T-helper 1 cell treated with Interleukin-12 subunit alpha and Interleukin-12 subunit beta and Interleukin-4 antibody, amounts not matched to agents 30 μg/mL and 1 μg/mL, for 36 hours (primary cell): ENCODE results near the gene COPRS.

Experiments
- H3K27ac Mint-ChIP-seq: one replicate; pipeline ENCODE4 v1.8.0; 2021; ENCODE audit warnings: mild to moderate bottlenecking, mixed read lengths
- H3K27me3 Mint-ChIP-seq: one replicate; pipeline ENCODE4 v1.8.0; 2021; ENCODE audit warnings: low read depth, mixed read lengths
- H3K36me3 Mint-ChIP-seq: one replicate; pipeline ENCODE4 v1.8.0; 2021; ENCODE audit warnings: low read depth, mixed read lengths
- H3K4me1 Mint-ChIP-seq: one replicate; pipeline ENCODE4 v1.8.0; 2021; ENCODE audit warnings: low read depth, mixed read lengths
- H3K4me3 Mint-ChIP-seq: one replicate; pipeline ENCODE4 v1.8.0; 2021; ENCODE audit warnings: mild to moderate bottlenecking, moderate library complexity, mixed read lengths
- H3K9me3 Mint-ChIP-seq: one replicate; pipeline ENCODE4 v1.8.0; 2021; ENCODE audit warnings: mixed read lengths

Gene COPRS

GRCh38 chr17:31806921-31807320, 52.1 kb downstream of the COPRS start:
- H3K4me3 Mint-ChIP-seq, result no peak overlapping the region
- no peaks in the 10 kb centered on the region for H3K4me1 Mint-ChIP-seq
- H3K27ac Mint-ChIP-seq, result no peak overlapping the region
- H3K9me3 Mint-ChIP-seq, result no peaks in the 10 kb centered on the region
- H3K27me3 Mint-ChIP-seq, result no peaks in the 10 kb centered on the region
- H3K36me3 Mint-ChIP-seq, result no peaks in the 10 kb centered on the region

- H3K27me3 Mint-ChIP-seq, result no peaks in the 10 kb centered on the region
- no peak overlapping the region for H3K27ac Mint-ChIP-seq
- no peaks in the 10 kb centered on the region for H3K36me3 Mint-ChIP-seq
- H3K4me3 Mint-ChIP-seq, result no peak overlapping the region
- H3K4me1 Mint-ChIP-seq, result no peaks in the 10 kb centered on the region
- H3K9me3 Mint-ChIP-seq, result no peaks in the 10 kb centered on the region
These were observed 55.4 kb downstream of the COPRS start for GRCh38 chr17:31803494-31804213.

DNA sequence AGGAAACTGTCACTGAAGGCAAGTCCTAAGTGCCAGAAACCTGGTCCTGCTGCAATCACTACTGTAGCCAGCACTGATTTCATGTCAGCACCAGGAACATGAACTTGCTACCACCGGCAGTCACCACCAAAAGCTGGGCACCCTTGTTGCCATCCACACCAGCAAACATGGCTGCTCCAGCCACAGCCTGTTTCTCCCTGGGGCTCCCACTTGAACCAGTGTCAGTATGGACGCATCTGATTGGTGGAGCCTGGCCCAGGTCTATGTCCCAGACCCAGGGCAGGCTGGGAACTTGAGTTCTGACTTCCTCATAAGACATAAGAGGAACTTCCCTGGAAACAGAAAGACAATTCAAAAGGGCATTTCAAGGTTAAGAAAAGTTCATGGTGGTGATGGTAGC, 56.5 kb downstream of the COPRS start:
- no peak overlapping the region for H3K27ac Mint-ChIP-seq

More for the DNA sequence above, 56.5 kb downstream of the COPRS start:
- no peaks in the 10 kb centered on the region for H3K4me1 Mint-ChIP-seq
- no peak overlapping the region for H3K4me3 Mint-ChIP-seq
- no peaks in the 10 kb centered on the region for H3K36me3 Mint-ChIP-seq
- H3K9me3 Mint-ChIP-seq, result no peaks in the 10 kb centered on the region
- no peaks in the 10 kb centered on the region for H3K27me3 Mint-ChIP-seq
